Glutamatergic neuron (in vitro differentiated cells): Measurements from ENCODE around the gene NAPSA. TPM values are rescaled to one million over a fixed set of nuclear protein-coding genes. Genes with fewer than 3 reads are reported as not detected.
A peak's percentile ranks its signal among the peaks of the same experiment; 100 is the strongest.

Experiments
- DNase-seq: peaks from one replicate; pipeline ENCODE4 v3.0.0; 2022
- H3K27ac Mint-ChIP-seq: one replicate; pipeline ENCODE4 v1.8.0; 2020; ENCODE audit warnings: mild to moderate bottlenecking, mixed read lengths, inconsistent platforms; ENCODE audit not compliant: unreplicated experiment
- H3K27me3 Mint-ChIP-seq: one replicate; pipeline ENCODE4 v1.8.0; 2020; ENCODE audit warnings: mild to moderate bottlenecking, moderate library complexity, mixed read lengths, inconsistent platforms; ENCODE audit not compliant: unreplicated experiment
- H3K36me3 Mint-ChIP-seq: one replicate; pipeline ENCODE4 v1.8.0; 2020; ENCODE audit warnings: mild to moderate bottlenecking, mixed read lengths, inconsistent platforms; ENCODE audit not compliant: unreplicated experiment
- H3K4me1 Mint-ChIP-seq: one replicate; pipeline ENCODE4 v1.8.0; 2020; ENCODE audit warnings: mild to moderate bottlenecking, low read depth, mixed read lengths, inconsistent platforms; ENCODE audit not compliant: unreplicated experiment
- H3K4me3 Mint-ChIP-seq: one replicate; pipeline ENCODE4 v1.8.0; 2020; ENCODE audit warnings: mild to moderate bottlenecking, mixed read lengths, inconsistent platforms; ENCODE audit not compliant: unreplicated experiment
- H3K9me3 Mint-ChIP-seq: one replicate; pipeline ENCODE4 v1.8.0; 2020; ENCODE audit warnings: mild to moderate bottlenecking, moderate library complexity, mixed read lengths, inconsistent platforms; ENCODE audit not compliant: unreplicated experiment
- total RNA-seq: library from RNA; stranded (reverse); fragmentation: NEBNext Ultra II Directional; extraction: Animal tissue kit (Norgen Biotek cat#: 25700); gene quantifications from one replicate; pipeline ENCODE4 v1.2.1, GENCODE V29; 2021; ENCODE audit not compliant: unreplicated experiment
- TF ChIP-seq, protein P1 (sequence below): fragments of 200-600 bp; sonication (generic); IDR thresholded peaks from one replicate; pipeline ENCODE4 v1.5.0; 2021; ENCODE audit not compliant: partially characterized antibody, unreplicated experiment

The NAPSA gene
- total RNA-seq, 1 donor from 2014 or later = 0.88 TPM

DNA sequence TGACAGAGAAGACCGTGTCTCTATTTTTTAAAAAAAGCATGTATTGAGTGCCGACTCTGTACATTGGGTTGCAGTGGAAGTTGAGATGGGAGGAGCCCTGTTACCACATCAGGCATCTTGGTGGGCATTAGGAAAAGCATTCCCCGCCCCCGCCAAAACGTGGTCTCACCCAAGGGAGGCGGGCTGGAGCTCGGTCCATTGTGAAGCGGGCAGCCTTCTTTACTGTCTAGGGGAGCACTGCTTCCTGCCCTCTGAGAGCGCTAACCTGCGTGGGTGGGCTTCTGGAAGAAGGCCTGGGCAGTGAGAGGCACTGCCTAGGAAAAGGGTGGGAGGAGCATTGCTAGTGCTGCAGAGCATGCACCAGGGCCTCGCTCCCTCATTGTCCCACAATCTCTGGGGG is 14.7 kb upstream of the NAPSA start:
- no peak for DNase-seq
- Mint-ChIP-seq H3K27me3 (peaks cover 14% of the 10 kb centered on the region), H3K9me3 (peaks cover 12% of the 10 kb centered on the region), H3K4me1 (peaks cover 12% of the 10 kb centered on the region), H3K27ac (no peak overlapping the region), H3K36me3 (peaks cover 4% of the 10 kb centered on the region), H3K4me3 (no peak overlapping the region)
- TF ChIP-seq, protein P1, sequence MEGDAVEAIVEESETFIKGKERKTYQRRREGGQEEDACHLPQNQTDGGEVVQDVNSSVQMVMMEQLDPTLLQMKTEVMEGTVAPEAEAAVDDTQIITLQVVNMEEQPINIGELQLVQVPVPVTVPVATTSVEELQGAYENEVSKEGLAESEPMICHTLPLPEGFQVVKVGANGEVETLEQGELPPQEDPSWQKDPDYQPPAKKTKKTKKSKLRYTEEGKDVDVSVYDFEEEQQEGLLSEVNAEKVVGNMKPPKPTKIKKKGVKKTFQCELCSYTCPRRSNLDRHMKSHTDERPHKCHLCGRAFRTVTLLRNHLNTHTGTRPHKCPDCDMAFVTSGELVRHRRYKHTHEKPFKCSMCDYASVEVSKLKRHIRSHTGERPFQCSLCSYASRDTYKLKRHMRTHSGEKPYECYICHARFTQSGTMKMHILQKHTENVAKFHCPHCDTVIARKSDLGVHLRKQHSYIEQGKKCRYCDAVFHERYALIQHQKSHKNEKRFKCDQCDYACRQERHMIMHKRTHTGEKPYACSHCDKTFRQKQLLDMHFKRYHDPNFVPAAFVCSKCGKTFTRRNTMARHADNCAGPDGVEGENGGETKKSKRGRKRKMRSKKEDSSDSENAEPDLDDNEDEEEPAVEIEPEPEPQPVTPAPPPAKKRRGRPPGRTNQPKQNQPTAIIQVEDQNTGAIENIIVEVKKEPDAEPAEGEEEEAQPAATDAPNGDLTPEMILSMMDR = no peak

DNA sequence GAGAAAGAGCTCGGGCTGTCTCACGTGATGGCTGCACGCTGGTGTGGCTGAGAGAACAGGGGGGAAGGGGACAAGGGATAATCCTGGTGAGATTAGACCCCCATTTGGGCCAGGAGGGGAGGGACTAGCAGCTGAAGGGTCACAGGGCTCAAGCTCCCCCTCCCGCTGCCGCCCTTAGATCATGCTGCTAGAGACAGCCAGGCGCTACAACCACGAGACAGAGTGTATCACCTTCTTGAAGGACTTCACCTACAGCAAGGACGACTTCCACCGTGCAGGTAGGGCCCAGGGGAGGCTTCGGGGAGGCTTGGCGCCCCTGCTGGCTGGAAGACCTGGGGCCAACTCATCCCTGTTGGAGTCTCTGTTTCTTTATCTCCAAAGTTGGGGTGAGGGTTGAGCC is 14.2 kb upstream of the NAPSA start:
- DNase-seq = no peak
- TF ChIP-seq, protein P1 = no peak
- Mint-ChIP-seq H3K4me3 (no peak overlapping the region), H3K27ac (no peak overlapping the region), H3K36me3 (peaks cover 4% of the 10 kb centered on the region), H3K4me1 (peaks cover 6% of the 10 kb centered on the region), H3K9me3 (peaks cover 8% of the 10 kb centered on the region), H3K27me3 (peaks cover 11% of the 10 kb centered on the region)

DNA sequence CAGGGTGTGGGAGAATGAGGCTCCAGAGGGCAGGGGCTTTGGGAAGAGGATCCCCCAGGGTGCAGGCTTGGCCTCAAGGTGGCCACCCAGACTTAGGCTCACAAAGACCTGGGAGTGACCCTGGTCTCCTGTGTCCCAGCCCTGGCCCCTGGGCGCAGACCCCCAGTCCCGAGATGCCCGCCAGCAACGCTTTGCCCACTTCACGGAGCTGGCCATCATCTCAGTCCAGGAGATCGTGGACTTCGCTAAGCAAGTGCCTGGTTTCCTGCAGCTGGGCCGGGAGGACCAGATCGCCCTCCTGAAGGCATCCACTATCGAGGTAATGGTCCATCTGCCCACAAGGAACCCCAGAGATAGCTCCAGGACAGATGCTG is 13.4 kb upstream of the NAPSA start:
- peaks cover 4% of the 10 kb centered on the region for H3K36me3 Mint-ChIP-seq
- TF ChIP-seq, protein P1 = no peak
- DNase-seq = no peak
- peaks cover 6% of the 10 kb centered on the region for H3K4me1 Mint-ChIP-seq
- no peak overlapping the region for H3K27ac Mint-ChIP-seq
- peaks cover 6% of the 10 kb centered on the region for H3K9me3 Mint-ChIP-seq
- no peak overlapping the region for H3K4me3 Mint-ChIP-seq
- peaks cover 9% of the 10 kb centered on the region for H3K27me3 Mint-ChIP-seq

DNA sequence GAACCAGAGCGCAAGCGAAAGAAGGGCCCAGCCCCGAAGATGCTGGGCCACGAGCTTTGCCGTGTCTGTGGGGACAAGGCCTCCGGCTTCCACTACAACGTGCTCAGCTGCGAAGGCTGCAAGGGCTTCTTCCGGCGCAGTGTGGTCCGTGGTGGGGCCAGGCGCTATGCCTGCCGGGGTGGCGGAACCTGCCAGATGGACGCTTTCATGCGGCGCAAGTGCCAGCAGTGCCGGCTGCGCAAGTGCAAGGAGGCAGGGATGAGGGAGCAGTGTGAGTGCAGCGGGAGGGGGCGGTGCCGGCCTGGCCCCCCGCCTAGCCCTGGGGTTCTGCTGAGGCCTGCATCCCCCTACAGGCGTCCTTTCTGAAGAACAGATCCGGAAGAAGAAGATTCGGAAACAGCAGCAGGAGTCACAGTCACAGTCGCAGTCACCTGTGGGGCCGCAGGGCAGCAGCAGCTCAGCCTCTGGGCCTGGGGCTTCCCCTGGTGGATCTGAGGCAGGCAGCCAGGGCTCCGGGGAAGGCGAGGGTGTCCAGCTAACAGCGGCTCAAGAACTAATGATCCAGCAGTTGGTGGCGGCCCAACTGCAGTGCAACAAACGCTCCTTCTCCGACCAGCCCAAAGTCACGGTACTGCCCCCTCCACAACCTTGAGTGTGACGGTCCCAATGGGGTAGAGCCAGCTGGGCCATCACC is 12.9 kb upstream of the NAPSA start:
- Mint-ChIP-seq H3K27me3 (peaks cover 6% of the 10 kb centered on the region), H3K4me1 (peaks cover 2% of the 10 kb centered on the region), H3K9me3 (peaks cover 3% of the 10 kb centered on the region), H3K27ac (no peak overlapping the region), H3K4me3 (no peak overlapping the region), H3K36me3 (peaks cover 4% of the 10 kb centered on the region)
- TF ChIP-seq, protein P1 = no peak
- no peak for DNase-seq

DNA sequence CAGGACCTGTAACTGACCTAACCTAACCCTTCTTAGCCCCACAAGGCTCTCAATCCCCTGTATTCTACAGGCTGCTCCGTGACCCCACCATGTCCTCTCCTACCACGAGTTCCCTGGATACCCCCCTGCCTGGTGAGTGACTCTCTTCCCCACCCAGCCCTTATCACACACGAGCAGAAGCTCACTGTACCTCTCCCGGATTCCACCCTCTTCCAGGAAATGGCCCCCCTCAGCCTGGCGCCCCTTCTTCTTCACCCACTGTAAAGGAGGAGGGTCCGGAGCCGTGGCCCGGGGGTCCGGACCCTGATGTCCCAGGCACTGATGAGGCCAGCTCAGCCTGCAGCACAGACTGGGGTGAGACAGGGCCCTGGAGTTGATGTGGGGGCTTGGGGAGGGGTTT is 12.1 kb upstream of the NAPSA start:
- peaks cover 4% of the 10 kb centered on the region for H3K36me3 Mint-ChIP-seq
- peak overlapping the region; percentile 47 for H3K4me3 Mint-ChIP-seq
- TF ChIP-seq, protein P1 = no peak

More for the DNA sequence above, 12.1 kb upstream of the NAPSA start:
- Mint-ChIP-seq H3K27ac (no peak overlapping the region), H3K9me3 (peaks cover 3% of the 10 kb centered on the region), H3K27me3 (peaks cover 3% of the 10 kb centered on the region), H3K4me1 (no peaks in the 10 kb centered on the region)
- DNase-seq = no peak
